ENCODE measurements around the gene CASKIN2. TPM values are rescaled to one million over a fixed set of nuclear protein-coding genes. Genes with fewer than 3 reads are reported as not detected.
A peak's percentile ranks its signal among the peaks of the same experiment; 100 is the strongest.

Gene CASKIN2
- total RNA-seq, 6 donors from 2014 or later, result 24.1 to 113 (median 48.5) TPM

- Histone ChIP-seq H3K27me3 (no peaks in the 10 kb centered on the region), H3K4me3 (no peak overlapping the region), H3K9me3 (no peaks in the 10 kb centered on the region), H3K27ac (peak overlapping the region; percentile 65 to 87 (median 82)), H3K4me1 (peaks cover 7 to 59% (median 30%) of the 10 kb centered on the region in 4 donors), H3K36me3 (peaks cover 0 to 10% (median 0%) of the 10 kb centered on the region in 4 donors)
- WGBS, 2 donors, result 68 to 78% methylated on average over 12 to 19 of the region's 19 CpGs
- ATAC-seq (ENCODE audit: low FRiP score in 2 of 2) (peak; percentile 4 to 59), DNase-seq (peak in 1 of 2 donors; percentile 70)
- TF ChIP-seq CTCF (IDR thresholded peaks at IDR 0.05) (no peak), EP300 (IDR thresholded peaks at IDR 0.05) (no peak), POLR2A (IDR thresholded peaks at IDR 0.05) (no peak), POLR2AphosphoS5 (IDR thresholded peaks at IDR 0.05) (no peak)
Observed at GRCh38 chr17:75530837-75531720, 15.7 kb upstream of the CASKIN2 start.

- H3K27ac ChIP-seq, result peak overlapping the region; percentile 80 to 89 (median 82)
- 41 to 52% methylated on average over 12 to 13 of the region's 13 CpGs for WGBS, 2 donors
- TF ChIP-seq POLR2A (IDR thresholded peaks at IDR 0.05) (peak in 2 of 4 donors; percentile 14 to 17), POLR2AphosphoS5 (IDR thresholded peaks at IDR 0.05) (no peak)
- peak overlapping the region; percentile 53 to 90 (median 73) for H3K4me3 ChIP-seq
- H3K9me3 ChIP-seq, result no peaks in the 10 kb centered on the region
- H3K36me3 ChIP-seq, result peaks cover 0 to 8% (median 3%) of the 10 kb centered on the region in 4 donors
- H3K27me3 ChIP-seq, result no peaks in the 10 kb centered on the region
- DNase-seq (no peak), ATAC-seq (ENCODE audit: low FRiP score in 2 of 2) (no peak)
- H3K4me1 ChIP-seq, result peaks cover 17 to 44% (median 31%) of the 10 kb centered on the region in 4 donors
Observed at GRCh38 chr17:75526555-75527270, 11.4 kb upstream of the CASKIN2 start.

GRCh38 chr17:75525806-75526554 lies 10.6 kb upstream of the CASKIN2 start:
- TF ChIP-seq CTCF (IDR thresholded peaks at IDR 0.05) (no peak), EP300 (IDR thresholded peaks at IDR 0.05) (no peak), POLR2AphosphoS5 (IDR thresholded peaks at IDR 0.05) (no peak), POLR2A (IDR thresholded peaks at IDR 0.05) (no peak)
- ATAC-seq (ENCODE audit: low FRiP score in 2 of 2), result peak in 1 of 2 donors; percentile 11
- H3K27ac ChIP-seq, result peak overlapping the region; percentile 80 to 89 (median 82)
- H3K9me3 ChIP-seq, result no peaks in the 10 kb centered on the region
- H3K36me3 ChIP-seq, result peaks cover 0 to 15% (median 6%) of the 10 kb centered on the region in 4 donors
- H3K27me3 ChIP-seq, result no peaks in the 10 kb centered on the region
- DNase-seq, result peak in 1 of 2 donors; percentile 89
- H3K4me1 ChIP-seq, result peaks cover 17 to 36% (median 28%) of the 10 kb centered on the region in 4 donors
- H3K4me3 ChIP-seq, result peak overlapping the region; percentile 53 to 90 (median 73)
- WGBS, 2 donors, result 1 to 5% methylated on average over 23 to 25 of the region's 60 CpGs

- TF ChIP-seq CTCF (IDR thresholded peaks at IDR 0.05) (peak in 5 of 6 experiments; percentile 41 to 73 (median 61)), POLR2AphosphoS5 (IDR thresholded peaks at IDR 0.05) (peak; percentile 8 to 47), POLR2A (IDR thresholded peaks at IDR 0.05) (peak in 3 of 4 donors; percentile 67 to 82 (median 75)), EP300 (IDR thresholded peaks at IDR 0.05) (no peak)
- Histone ChIP-seq H3K27me3 (no peaks in the 10 kb centered on the region), H3K27ac (peak within 1 kb of the TSS; percentile 81 to 91 (median 86)), H3K4me1 (peaks cover 17 to 33% (median 27%) of the 10 kb centered on the region in 4 donors), H3K9me3 (no peaks in the 10 kb centered on the region), H3K4me3 (peak within 1 kb of the TSS; percentile 57 to 97 (median 90)), H3K36me3 (peaks cover 0 to 15% (median 6%) of the 10 kb centered on the region in 4 donors)
- DNase-seq (peak; percentile 90 to 97), ATAC-seq (ENCODE audit: low FRiP score in 2 of 2) (peak; percentile 92 to 94)
- WGBS, 2 donors, result 0 to 1% methylated on average over 16 to 25 of the region's 108 CpGs
Observed at GRCh38 chr17:75524970-75525805, 9.9 kb upstream of the CASKIN2 start, which contains the start of gene LLGL2. Gene LLGL2, plus strand, starts transcription at chr17:75525697. Its CDS starts 17,730 bp downstream, at chr17:75543427.

All from upper lobe of left lung (tissue), 6 donors.